HG03025 (cell line): Measurements from ENCODE around the gene PTMA.
"Not testable (repeated sequence)": the region's sequence is repeated elsewhere in the genome, so short reads cannot be mapped to it uniquely, and the experiment has no call there.

ENCODE experiments used
- ATAC-seq: cut with Tn5 transposase; IDR thresholded peaks from one replicate; pipeline ENCODE4 v1.9.1; 2021; ENCODE audit warnings: mild to moderate bottlenecking, moderate library complexity; ENCODE audit not compliant: unreplicated experiment, low FRiP score

The PTMA gene

GRCh38 chr2:231707927-231708772 lies at the start of gene PTMA:
PTMA (plus strand) TSS chr2:231708525; CDS start chr2:231708707, 182 bp downstream.
- peak; percentile 41 for ATAC-seq

DNA sequence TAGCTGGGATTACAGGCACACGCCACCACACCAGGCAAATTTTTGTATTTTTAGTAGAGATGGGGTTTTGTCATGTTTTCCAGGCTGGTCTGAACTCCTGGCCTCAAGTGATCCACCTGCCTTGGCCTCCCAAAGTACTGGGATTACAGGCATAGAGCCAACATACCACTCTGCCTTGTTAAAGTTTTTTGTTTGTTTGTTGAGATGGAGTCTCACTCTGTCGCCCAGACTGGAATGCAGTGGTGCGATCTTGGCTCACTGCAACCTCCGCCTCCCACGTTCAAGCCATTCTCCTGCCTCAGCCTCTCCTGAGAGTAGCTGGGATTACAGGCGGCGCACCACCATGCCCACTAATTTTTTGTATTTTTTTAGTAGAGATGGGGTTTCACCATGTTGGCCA lies 48.3 kb upstream of the PTMA start:
- not testable (repeated sequence) for ATAC-seq

DNA sequence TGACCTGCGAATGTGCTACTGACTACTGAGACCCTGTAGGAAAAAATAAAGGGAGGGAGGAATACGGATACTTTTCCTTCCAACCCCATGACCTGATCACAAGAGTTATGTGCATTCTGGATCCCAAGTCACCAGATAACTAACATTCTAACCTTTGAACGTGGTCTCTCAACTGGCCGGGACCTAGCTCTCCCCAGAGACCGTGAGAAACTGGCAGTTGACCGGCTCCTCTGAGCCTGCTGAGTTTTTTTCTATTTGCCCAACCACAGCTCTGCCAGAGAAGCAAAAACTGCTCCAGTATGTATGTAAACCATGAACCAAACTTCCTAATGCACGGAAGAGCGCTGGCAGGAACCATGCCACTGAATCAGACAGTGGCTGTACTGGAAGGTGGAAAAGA lies 47.5 kb upstream of the PTMA start:
- no peak for ATAC-seq

DNA sequence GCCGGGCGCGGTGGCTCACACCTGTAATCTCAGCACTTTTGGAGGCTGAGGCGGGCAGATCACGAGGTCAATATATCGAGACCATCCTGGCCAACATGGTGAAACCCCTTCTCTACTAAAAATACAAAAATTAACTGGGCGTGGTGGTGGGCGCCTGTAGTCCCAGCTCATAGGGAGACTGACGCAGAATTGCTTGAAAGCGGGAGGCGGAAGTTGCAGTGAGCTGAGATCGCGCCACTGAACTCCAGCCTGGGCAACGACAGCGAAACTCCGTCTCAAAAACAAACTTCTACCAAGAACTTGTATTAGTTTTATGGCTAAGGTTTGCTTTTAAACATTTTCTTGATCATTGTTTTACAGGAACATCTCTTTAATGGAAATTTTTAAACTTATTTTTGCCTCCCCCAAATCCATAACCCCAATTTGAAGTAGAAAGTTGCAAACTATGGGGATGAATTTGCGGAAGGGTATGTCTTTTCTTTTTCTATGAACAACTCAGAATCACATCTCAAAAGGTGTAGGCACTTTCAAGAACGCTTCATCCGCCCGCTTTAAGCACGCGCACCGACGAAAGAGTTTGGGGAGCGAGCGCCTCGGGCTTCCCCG lies 46.8 kb upstream of the PTMA start:
- no peak for ATAC-seq

GRCh38 chr2:231662028-231662810 lies 46.1 kb upstream of the PTMA start:
- ATAC-seq, result peak; percentile 75

DNA sequence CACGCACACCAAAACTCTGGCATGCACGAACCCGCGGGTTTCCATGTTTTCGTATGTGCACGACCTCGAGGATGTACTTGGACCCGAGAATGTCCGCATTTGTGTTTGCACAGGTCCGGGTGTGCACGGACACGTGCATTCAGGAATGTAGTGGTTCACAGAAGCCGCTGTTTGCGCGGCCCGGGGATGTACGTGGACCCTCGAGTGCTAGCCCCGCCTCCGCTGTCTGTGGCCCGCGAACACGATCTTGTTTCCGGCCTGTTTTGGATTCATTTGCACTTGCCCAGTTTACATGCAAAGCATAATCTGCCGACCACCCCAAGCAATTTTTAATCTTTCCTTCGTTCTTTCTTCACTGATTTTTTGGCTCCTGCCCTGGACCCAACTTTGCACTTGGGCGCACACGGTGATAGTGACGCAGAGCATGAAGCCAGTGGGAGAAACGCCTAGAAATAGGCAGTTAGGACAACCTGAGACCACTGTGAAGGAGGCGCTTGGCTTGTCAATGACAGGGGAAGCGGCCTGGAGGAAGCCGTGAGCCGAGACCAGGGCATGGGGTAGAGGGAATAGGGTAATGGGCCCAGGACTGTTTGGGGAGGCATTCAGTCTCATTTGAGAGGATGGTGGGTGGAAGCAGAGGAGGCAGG lies 45.4 kb upstream of the PTMA start:
- no peak for ATAC-seq

GRCh38 chr2:231663458-231664212 lies 44.7 kb upstream of the PTMA start:
- ATAC-seq, result no peak

DNA sequence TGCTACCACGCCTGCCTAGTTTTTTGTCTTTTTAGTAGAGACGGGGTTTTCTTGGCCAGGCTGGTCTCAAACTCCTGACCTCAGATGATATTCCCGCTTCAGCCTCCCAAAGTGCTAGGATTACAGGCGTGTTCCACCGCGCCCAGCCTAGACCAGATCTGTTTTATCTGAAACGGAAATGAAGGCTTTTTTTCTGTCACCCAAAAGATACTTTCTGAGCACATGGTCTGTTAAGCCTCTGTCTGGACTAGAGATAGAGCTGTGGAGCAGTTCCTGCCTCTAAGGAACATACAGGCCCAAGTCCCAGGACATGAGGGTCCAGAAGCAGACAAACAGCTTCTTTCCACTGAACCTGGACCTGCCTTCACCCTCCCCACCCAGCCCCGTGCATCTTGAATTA lies 43.6 kb upstream of the PTMA start:
- ATAC-seq, result no peak

DNA sequence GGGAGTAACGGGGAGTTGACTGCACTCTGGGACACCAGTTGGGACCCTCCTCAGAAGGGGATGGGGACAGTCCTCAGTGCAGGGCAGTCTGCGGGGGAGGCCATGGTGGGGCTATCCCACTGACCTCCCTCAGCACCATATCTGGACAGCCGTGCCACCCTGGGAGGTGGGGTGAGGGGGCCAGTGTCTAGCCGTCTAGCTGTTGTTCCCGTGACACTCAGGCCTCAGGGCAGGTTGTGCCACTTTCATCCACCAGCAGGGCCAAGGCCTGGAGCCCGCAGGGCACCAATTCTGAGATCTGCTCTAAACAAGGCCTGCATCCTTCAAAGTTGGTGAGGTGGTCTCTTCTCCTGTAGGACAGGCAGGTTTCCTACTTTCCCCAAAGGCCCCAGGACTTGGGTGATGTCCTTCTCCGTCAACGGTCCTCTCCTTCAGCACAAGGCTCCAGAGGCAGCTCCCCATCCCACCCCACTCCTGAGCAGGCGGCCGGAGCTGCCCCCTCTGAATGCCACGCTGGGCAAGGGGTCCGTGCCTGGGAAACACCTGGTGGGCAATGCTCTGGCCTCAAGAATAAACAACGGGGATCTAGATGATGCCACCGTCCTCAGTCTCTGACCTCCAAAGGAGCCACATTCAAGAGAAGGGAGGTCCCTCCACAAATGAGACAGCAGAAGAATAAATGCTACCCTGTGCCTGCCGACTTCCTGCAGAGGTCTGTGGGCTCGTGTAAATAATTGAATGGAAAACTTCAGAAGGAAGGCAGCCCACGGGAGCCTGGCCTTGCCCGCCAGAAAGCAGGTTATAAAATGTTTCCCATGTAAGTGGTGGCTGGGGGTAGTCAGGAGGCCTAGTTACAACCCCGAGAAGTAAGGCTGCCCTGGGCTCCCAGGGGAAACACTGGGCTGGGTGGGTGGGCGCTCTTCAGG lies 42.8 kb upstream of the PTMA start:
- ATAC-seq, result no peak

- ATAC-seq, result peak; percentile 33
These were observed 41.9 kb upstream of the PTMA start for GRCh38 chr2:231666171-231667095.

DNA sequence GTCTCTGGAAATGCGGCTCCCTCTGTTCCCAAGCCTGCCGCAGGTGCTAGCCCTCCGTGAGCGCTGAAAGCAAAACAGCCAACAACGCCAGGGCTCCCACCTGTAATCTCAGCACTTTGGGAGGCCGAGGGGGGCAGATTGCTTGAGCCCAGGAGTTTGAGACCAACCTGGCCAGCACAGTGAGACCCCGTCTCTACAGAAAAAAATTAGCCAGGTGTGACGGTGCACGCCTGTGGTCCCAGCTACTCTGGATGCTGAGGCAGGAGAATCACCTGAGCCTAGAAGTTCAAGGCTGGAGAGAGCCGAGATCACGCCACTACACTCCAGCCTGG lies 41.3 kb upstream of the PTMA start:
- ATAC-seq, result no peak

DNA sequence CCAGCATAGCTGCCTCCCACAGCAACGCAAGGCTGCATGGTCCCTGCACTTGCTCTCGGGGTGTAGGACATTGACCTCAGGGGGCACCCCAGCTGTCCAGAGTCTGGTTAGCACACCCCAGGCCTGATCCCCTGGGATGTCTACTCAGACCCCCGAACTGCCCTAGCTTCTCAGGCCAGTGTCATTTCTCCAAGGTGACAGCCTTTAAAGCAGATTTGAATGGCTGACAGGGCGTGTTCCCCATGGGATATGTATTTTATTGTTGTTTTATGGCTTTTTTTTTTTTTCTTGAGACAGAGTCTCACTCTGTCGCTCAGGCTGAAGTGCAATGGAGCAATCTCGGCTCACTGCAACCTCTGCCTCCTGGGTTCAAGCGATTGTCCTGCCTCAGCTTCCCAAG lies 40.8 kb upstream of the PTMA start:
- ATAC-seq, result no peak

GRCh38 chr2:231668981-231669380 lies 39.3 kb upstream of the PTMA start:
- no peak for ATAC-seq

DNA sequence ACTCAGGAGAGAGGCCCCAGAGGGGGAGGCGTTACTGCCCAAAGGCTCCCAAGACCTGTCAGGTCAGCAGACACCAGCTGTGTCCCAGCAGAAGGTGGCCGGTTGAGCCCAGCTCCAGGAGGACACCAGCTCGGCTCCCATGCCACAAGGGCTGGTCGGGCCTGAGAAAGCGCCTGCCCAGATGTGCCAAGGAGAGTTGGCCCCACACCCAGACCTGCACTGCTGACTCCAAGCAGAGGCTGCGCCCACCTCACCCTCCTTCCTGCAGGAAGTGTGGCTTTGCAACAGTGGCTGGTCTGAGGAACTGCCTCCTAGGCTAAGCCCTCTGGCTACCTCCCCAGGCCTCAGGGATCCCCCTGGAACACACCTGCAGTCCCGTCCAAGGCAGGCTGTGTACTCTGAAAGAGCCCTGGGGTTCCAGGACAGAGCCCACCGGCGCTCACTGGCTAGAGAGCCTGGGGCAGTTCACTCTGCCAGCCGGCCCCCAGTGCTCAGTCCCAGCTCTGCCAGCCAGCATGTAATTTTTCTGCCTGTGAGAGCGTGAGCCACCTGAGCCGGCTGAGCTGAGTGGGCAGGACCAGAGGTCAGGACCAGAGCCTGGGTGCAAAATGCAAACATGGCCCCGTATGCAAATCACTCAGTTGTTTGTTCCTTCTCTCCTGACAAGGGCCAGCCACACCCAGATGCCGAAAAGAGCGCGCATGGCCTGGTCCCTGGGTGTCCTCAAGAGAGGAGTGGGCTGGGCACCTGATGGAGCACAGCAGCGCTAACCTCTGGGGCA lies 36.9 kb upstream of the PTMA start:
- no peak for ATAC-seq

GRCh38 chr2:231672617-231673347 lies 35.5 kb upstream of the PTMA start:
- ATAC-seq, result no peak

- ATAC-seq, result no peak
These were observed 35.0 kb upstream of the PTMA start for GRCh38 chr2:231673348-231673770.
